HTERT RPE-1 (cell line): ENCODE results near the gene DENND6B.

Experiments used
- in situ Hi-C: fragments of 300-500 bp; cut with MboI; formaldehyde crosslinking; loops from 4 replicates; pipeline ENCODE4 v1.14.3; 2020; ENCODE audit warnings: low sequenced_read_pairs

The DENND6B gene

GRCh38 chr22:50289151-50289941, 37.5 kb downstream of the DENND6B start:
- in situ Hi-C loops = no loop called here

DNA sequence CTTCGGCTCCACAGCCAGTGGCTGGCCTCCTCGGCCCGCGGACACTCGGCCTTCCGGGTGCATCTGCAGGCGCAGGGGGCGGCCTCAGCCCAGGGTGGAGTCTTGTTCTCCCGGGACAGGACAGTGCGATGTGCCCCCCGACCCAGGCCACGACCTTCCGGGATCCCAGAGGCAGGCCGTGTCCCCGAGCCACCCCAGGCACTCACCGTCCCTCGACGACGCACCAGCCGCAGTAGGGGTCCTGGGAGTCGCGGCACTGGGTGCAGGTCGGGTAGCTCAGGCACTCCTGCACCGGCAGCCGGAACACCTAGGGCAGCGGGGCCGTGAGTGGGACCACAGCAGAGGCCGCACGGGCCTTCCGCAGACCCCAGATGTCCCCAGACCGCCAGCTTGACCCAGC, 39.1 kb downstream of the DENND6B start:
- in situ Hi-C loops = no loop called here

GRCh38 chr22:50286701-50287318, 40.0 kb downstream of the DENND6B start:
- in situ Hi-C loops = no loop called here

DNA sequence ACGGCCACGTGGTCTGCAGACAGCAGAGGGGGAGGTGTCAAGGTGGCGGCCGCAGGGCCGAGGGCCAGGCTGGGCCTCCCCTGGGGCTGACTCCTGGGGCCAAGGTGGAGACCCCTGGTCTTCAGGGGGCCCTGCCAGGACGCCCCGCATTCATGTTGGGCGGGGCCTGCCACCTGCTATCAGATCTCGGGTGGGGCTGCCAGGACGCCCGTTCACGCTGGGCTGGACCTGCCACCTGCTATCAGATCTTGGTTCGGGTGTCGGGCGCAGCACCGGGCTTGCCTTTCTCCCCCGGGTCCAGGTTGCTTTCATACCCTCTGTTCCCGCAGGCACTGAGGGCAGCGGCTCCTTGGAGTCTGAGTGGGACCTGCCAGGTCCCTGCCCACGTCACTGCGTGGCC, 40.5 kb downstream of the DENND6B start:
- in situ Hi-C loops = no loop called here

DNA sequence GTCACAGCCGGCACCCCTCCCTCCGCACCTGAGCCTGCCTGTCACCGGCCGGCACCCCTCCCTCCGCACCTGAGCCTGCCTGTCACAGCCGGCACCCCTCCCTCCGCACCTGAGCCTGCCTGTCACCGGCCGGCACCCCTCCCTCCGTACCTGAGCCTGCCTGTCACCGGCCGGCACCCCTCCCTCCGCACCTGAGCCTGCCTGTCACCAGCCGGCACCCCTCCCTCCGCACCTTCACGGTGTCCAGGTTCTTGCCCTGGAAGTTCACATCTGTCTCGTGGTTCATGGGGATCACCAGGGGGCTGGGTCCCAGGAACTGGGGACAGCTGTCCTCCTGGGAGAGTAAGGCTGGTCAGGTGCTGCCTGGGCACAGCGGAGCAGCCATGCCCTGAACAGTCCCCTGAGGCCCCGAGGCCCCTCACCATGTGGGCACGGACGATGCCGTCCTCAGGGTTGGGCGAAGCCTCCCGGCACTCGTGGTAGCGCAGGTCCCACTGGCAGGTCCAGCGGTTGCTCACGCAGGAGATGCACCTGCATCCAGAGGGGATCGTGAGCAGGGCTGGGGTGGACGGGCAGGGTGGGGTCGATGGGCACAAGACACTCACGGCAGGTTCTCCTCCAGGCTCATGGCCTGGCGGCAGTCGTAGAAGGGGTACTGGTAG, 41.1 kb downstream of the DENND6B start:
- in situ Hi-C loops = no loop called here

DNA sequence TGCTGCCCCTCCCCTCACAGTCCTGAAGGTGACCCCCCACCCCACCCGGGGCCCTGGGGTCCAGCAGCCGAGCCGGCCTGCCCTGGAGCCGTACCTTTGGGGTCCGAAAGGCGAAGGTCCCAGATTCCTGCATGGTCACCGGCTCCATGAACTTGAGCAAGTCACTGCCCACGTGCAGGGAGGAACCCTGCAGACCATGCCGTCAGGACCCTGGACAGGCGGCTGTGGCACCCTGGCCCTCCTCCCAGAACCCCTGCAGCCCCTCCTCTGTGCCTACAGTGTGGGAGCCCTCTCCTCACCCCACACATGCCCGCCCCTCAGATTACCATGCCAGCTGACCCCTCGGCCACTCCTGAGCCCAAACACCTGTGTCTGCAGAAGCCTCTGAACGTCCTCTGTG, 42.3 kb downstream of the DENND6B start:
- in situ Hi-C loops = no loop called here

- in situ Hi-C loops = no loop called here
These were observed 43.0 kb downstream of the DENND6B start for GRCh38 chr22:50283821-50284220.

GRCh38 chr22:50282361-50283155, 44.3 kb downstream of the DENND6B start:
- in situ Hi-C loops = no loop called here

DNA sequence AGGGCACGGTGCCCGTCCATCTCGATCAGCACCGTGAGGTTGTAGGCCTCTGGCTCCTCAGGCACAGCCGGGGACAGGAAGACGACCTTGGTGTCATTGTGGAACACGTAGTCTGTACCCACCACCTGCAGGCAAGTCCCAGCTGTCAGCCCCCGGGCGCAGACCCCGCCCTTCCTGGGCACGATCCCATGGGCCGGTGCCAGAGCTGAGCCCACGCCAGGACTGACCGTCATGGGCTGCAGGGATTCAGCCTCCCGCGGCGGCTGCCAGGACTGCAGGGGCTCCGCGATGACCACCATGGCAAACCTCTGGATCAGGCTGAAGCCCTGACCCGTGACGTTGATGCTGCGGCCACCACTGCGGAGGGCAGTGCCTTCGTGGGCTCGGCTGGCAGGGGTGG, 44.9 kb downstream of the DENND6B start:
- in situ Hi-C loops = no loop called here

GRCh38 chr22:50281384-50281760, 45.4 kb downstream of the DENND6B start:
- in situ Hi-C loops = no loop called here

DNA sequence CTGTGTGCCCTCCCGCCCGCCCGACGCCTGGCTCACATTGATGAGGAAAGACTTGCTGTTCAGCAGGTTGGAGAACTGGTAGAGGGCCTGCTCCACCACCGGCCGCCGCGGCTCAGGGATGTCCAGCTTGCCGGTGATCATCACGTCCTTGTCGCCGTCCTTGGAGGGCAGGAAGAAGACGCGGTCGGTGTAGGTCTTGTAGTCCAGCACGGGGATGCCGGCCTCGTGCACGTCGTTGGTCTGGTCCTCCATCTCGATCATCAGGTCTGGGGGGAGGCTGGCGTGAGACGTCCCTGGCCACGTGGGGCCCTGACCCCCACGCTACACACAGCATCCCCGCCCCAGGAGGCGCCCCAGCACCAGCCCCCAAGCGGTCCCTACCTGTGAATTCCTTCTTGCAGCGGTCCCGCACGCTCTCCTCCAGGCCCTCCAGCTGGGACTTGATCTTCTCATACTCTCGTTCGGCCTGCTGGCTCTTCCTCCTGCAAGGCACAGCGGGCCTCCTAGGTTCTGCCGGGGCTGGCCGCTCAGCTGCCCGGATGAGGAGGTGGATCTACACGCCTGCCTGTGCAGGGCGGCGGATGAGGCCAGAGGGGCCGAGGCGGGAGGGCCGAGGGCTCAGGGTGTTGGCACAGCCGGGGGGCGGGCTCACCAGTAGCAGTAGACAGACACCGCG, 46.0 kb downstream of the DENND6B start:
- in situ Hi-C loops = no loop called here

GRCh38 chr22:50280022-50280707, 46.6 kb downstream of the DENND6B start:
- in situ Hi-C loops = no loop called here

GRCh38 chr22:50278956-50279619, 47.7 kb downstream of the DENND6B start:
- in situ Hi-C loops = no loop called here

DNA sequence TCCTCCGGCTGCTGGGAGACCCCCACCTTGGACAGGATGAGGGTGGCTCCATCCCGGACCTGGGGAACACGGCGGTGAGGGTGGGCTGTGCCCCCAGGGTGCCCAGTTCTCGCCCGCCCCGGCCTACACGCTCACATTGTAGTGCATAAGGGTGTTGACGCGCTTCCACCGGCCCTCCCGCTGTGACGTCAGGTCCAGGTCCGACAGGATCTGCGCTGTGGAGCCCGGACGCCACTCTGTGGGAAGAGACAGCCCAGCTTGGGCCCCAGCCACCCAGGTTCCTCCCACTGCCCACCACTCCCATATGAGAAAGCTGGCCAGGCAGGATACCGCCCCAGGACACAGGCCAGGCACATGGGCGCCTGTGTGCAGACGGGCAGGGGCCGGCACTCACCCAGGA, 48.4 kb downstream of the DENND6B start:
- in situ Hi-C loops = no loop called here

- in situ Hi-C loops = no loop called here
These were observed 49.1 kb downstream of the DENND6B start for GRCh38 chr22:50277761-50278160.

GRCh38 chr22:50276143-50276542, 50.7 kb downstream of the DENND6B start:
- in situ Hi-C loops = no loop called here

GRCh38 chr22:50275181-50276055, 51.4 kb downstream of the DENND6B start:
- in situ Hi-C loops = no loop called here

DNA sequence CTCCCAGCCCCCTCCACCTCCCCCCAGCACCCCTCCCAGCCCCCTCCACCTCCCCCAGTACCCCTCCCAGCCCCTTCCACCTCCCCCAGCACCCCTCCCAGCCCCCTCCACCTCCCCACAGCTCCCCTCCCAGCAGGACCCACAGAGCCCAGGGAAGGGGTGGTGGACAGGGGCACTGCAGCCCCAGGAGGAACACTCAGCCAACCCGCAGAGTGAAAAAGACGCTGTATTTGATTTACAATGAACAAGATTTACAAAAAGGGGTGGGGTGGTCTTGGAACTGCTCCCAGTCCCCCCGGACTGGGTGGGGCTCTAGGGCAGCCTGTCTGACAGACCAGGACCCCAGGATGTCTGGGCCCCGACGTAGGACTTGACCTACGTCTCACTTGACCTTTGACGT, 52.0 kb downstream of the DENND6B start:
- in situ Hi-C loops = no loop called here

DNA sequence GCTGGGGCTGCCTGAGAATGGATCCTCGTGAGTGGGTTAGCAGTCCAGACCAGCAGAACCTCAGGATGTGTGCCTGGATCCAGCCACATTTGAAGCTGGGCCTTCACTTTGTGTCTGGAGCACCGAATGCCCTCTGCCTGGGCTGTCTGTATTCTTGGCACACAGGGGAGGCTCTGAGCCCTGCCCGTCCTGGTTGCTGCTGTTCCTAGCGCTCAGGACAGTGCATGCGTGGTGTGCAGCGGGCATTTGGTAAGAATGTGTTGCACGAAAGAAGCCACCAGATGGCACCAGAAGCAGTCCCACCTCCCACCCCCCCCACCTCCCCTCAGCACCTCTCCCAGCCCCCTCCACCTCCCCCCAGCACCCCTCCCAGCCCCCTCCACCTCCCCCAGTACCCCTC, 52.5 kb downstream of the DENND6B start:
- in situ Hi-C loops = no loop called here
